Hypothalamus (tissue), 51 donors: ENCODE results near the gene AQP10.
"Not testable (repeated sequence)": the region's sequence is repeated elsewhere in the genome, so short reads cannot be mapped to it uniquely, and the experiment has no call there.

ENCODE experiments used
- DNase-seq, 51 donors: peaks; one replicate each; lab custom pipeline; 2025; lab: John Stamatoyannopoulos, UW

AQP10 gene

GRCh38 chr1:154320882-154321608 lies at the start of gene AQP10:
TSS of gene AQP10 (plus strand) at chr1:154321093. CDS start at chr1:154321156, 63 bp downstream.
- no peak for DNase-seq

- peak; percentile 64 to 97 (median 88) for DNase-seq
Measured at GRCh38 chr1:154272217-154272998, 48.5 kb upstream of the AQP10 start, which contains the start of gene HAX1. TSS of gene HAX1 (plus strand) at chr1:154272629. CDS start at chr1:154272724, 95 bp downstream.

- DNase-seq: peak in 1 of 51 donors; percentile 32
Measured at GRCh38 chr1:154272999-154273563, 47.8 kb upstream of the AQP10 start.

GRCh38 chr1:154276797-154277196 lies 44.1 kb upstream of the AQP10 start:
- DNase-seq: no peak

- not testable (repeated sequence) for DNase-seq
Measured at GRCh38 chr1:154287591-154287990, 33.3 kb upstream of the AQP10 start.

- no peak for DNase-seq
Measured at GRCh38 chr1:154288661-154289060, 32.2 kb upstream of the AQP10 start.

- peak in 1 of 51 donors; percentile 21 for DNase-seq
Measured at GRCh38 chr1:154290921-154291320, 30.0 kb upstream of the AQP10 start.

GRCh38 chr1:154295408-154296235 lies 25.3 kb upstream of the AQP10 start:
- no peak for DNase-seq

- DNase-seq: no peak
Measured at GRCh38 chr1:154301582-154301981, 19.3 kb upstream of the AQP10 start.

GRCh38 chr1:154304664-154305337 lies 16.1 kb upstream of the AQP10 start:
- DNase-seq: peak in 2 of 51 donors; percentile 5 to 12

GRCh38 chr1:154306151-154306550 lies 14.7 kb upstream of the AQP10 start:
- no peak for DNase-seq

GRCh38 chr1:154307670-154308270 lies 13.1 kb upstream of the AQP10 start:
- not testable (repeated sequence) for DNase-seq

GRCh38 chr1:154309136-154309535 lies 11.8 kb upstream of the AQP10 start:
- DNase-seq: not testable (repeated sequence)

GRCh38 chr1:154312229-154313065 lies 8.4 kb upstream of the AQP10 start:
- DNase-seq: not testable (repeated sequence)

GRCh38 chr1:154313066-154313356 lies 7.9 kb upstream of the AQP10 start:
- DNase-seq: no peak

- DNase-seq: not testable (repeated sequence)
Measured at GRCh38 chr1:154314226-154314625, 6.7 kb upstream of the AQP10 start.

GRCh38 chr1:154316704-154317103 lies 4.2 kb upstream of the AQP10 start:
- no peak for DNase-seq

GRCh38 chr1:154318386-154318785 lies 2.5 kb upstream of the AQP10 start:
- DNase-seq: no peak

GRCh38 chr1:154321609-154321934 lies 679 bp downstream of the AQP10 start:
- not testable (repeated sequence) for DNase-seq
